ENCODE data around the gene PMFBP1. TPM values are rescaled to one million over a fixed set of nuclear protein-coding genes. Genes with fewer than 3 reads are reported as not detected.

Gene PMFBP1
- total RNA-seq, 2 experiments from 2014 or later, result 2.0 to 3.1 TPM

- no peak overlapping the region for H3K27ac ChIP-seq (ENCODE audit: low read depth, low read length, poor library complexity, severe bottlenecking)
- CTCF ChIA-PET (ENCODE audit: unreplicated experiment), result no interaction called here
- intact Hi-C loops (cut with micrococcal nuclease; ENCODE audit: unreplicated experiment), result no loop called here
Measured at GRCh38 chr16:72168365-72168764, 3.6 kb downstream of the PMFBP1 start.

GRCh38 chr16:72166954-72167561, 4.9 kb downstream of the PMFBP1 start:
- no peak overlapping the region for H3K27ac ChIP-seq (ENCODE audit: low read depth, low read length, poor library complexity, severe bottlenecking)
- no peaks in the 10 kb centered on the region for H3K79me2 ChIP-seq (ENCODE audit: insufficient read depth, low read depth, low read length)
- no TSS peak for BruUV-seq (replicated peaks)
- CTCF ChIA-PET (ENCODE audit: unreplicated experiment), result interaction anchor here (0.9 kb wide), 1 partner anchor 18 kb away, joined by 3 read pairs; no protein-coding TSS in a partner anchor
- peaks cover under 1% of the 10 kb centered on the region for H3K4me1 ChIP-seq (ENCODE audit: insufficient read depth, low read length, poor library complexity, severe bottlenecking)
- intact Hi-C loops (cut with micrococcal nuclease; ENCODE audit: unreplicated experiment), result no loop called here
- H3K9me3 ChIP-seq (ENCODE audit: low read length), result no peaks in the 10 kb centered on the region
- no peaks in the 10 kb centered on the region for H4K20me1 ChIP-seq (ENCODE audit: insufficient read depth, low read length)
- H3K4me2 ChIP-seq (ENCODE audit: low read length), result no peak overlapping the region
- POLR2A ChIA-PET, result interaction anchor here (0.6 kb wide), 1 partner anchor 1920 kb away, joined by 3 read pairs; no protein-coding TSS in a partner anchor
- H3K4me3 ChIP-seq (ENCODE audit: low read depth, low read length, poor library complexity, severe bottlenecking), result no peak overlapping the region
- H2AFZ ChIP-seq (ENCODE audit: low read length), result no peak overlapping the region
- H3K9me2 ChIP-seq (ENCODE audit: insufficient read depth, low read length), result no peaks in the 10 kb centered on the region
- no peak for DNase-seq (ENCODE audit: low spot score)
- TF ChIP-seq CTCF (conservative IDR thresholded peaks at IDR 0.05; ENCODE audit: low read length) (no peak), EZH2phosphoT487 (IDR thresholded peaks at IDR 0.05; ENCODE audit: borderline replicate concordance, low read depth, low read length) (no peak)
- no peaks in the 10 kb centered on the region for H3K36me3 ChIP-seq (ENCODE audit: insufficient read depth, low read length)

More at GRCh38 chr16:72168365-72168764, 3.6 kb downstream of the PMFBP1 start:
- Histone ChIP-seq H3K4me1 (ENCODE audit: insufficient read depth, low read length, poor library complexity, severe bottlenecking) (peaks cover 8% of the 10 kb centered on the region), H3K9me2 (ENCODE audit: insufficient read depth, low read length) (no peaks in the 10 kb centered on the region), H3K4me3 (ENCODE audit: low read depth, low read length, poor library complexity, severe bottlenecking) (no peak overlapping the region), H3K4me2 (ENCODE audit: low read length) (no peak overlapping the region), H3K36me3 (ENCODE audit: insufficient read depth, low read length) (no peaks in the 10 kb centered on the region), H3K79me2 (ENCODE audit: insufficient read depth, low read depth, low read length) (no peaks in the 10 kb centered on the region), H2AFZ (ENCODE audit: low read length) (no peak overlapping the region), H4K20me1 (ENCODE audit: insufficient read depth, low read length) (no peaks in the 10 kb centered on the region), H3K9me3 (ENCODE audit: low read length) (peaks cover 8% of the 10 kb centered on the region; the same call in 1 of the 2 replicates)
- no peak for TF ChIP-seq EZH2phosphoT487 (IDR thresholded peaks at IDR 0.05; ENCODE audit: borderline replicate concordance, low read depth, low read length)
- no peak for TF ChIP-seq CTCF (conservative IDR thresholded peaks at IDR 0.05; ENCODE audit: low read length)
- DNase-seq (ENCODE audit: low spot score), result no peak
- BruUV-seq (replicated peaks), result no TSS peak
- POLR2A ChIA-PET, result no interaction called here

GRCh38 chr16:72166151-72166550, 5.8 kb downstream of the PMFBP1 start:
- no peak for DNase-seq (ENCODE audit: low spot score)
- CTCF ChIA-PET (ENCODE audit: unreplicated experiment), result interaction anchor here (0.9 kb wide), 1 partner anchor 17 kb away, joined by 3 read pairs; no protein-coding TSS in a partner anchor
- Histone ChIP-seq H3K36me3 (ENCODE audit: insufficient read depth, low read length) (no peaks in the 10 kb centered on the region), H3K79me2 (ENCODE audit: insufficient read depth, low read depth, low read length) (no peaks in the 10 kb centered on the region), H3K9me2 (ENCODE audit: insufficient read depth, low read length) (no peaks in the 10 kb centered on the region), H3K4me3 (ENCODE audit: low read depth, low read length, poor library complexity, severe bottlenecking) (no peak overlapping the region), H3K27ac (ENCODE audit: low read depth, low read length, poor library complexity, severe bottlenecking) (no peak overlapping the region), H3K9me3 (ENCODE audit: low read length) (no peaks in the 10 kb centered on the region), H3K4me2 (ENCODE audit: low read length) (no peak overlapping the region), H2AFZ (ENCODE audit: low read length) (no peak overlapping the region), H4K20me1 (ENCODE audit: insufficient read depth, low read length) (no peaks in the 10 kb centered on the region), H3K4me1 (ENCODE audit: insufficient read depth, low read length, poor library complexity, severe bottlenecking) (no peaks in the 10 kb centered on the region)
- no peak for TF ChIP-seq EZH2phosphoT487 (IDR thresholded peaks at IDR 0.05; ENCODE audit: borderline replicate concordance, low read depth, low read length)
- TF ChIP-seq CTCF (conservative IDR thresholded peaks at IDR 0.05; ENCODE audit: low read length), result no peak
- POLR2A ChIA-PET, result no interaction called here
- BruUV-seq (replicated peaks), result no TSS peak
- intact Hi-C loops (cut with micrococcal nuclease; ENCODE audit: unreplicated experiment), result no loop called here

Measured in OCI-LY7 (cell line).